ENCODE measurements around the gene SLC2A13. TPM values are rescaled to one million over a fixed set of nuclear protein-coding genes. Genes with fewer than 3 reads are reported as not detected.
A peak's percentile ranks its signal among the peaks of the same experiment; 100 is the strongest.
"Not testable (repeated sequence)": the region's sequence is repeated elsewhere in the genome, so short reads cannot be mapped to it uniquely, and the experiment has no call there.

SLC2A13 gene
- total and polyA plus RNA-seq, 2 donors: 8.5 to 36.7 TPM

- WGBS: 82% methylated on average over 1 of the region's 1 CpG
Observed at GRCh38 chr12:39935275-39935674, 170.6 kb downstream of the SLC2A13 start.

GRCh38 chr12:39931857-39932256 lies 174.0 kb downstream of the SLC2A13 start:
- H3K4me3 ChIP-seq (ENCODE audit: low read depth, low read length): no peak overlapping the region
- DNase-seq (ENCODE audit: extremely low spot score): no peak
- H3K36me3 ChIP-seq (ENCODE audit: insufficient read depth): no peaks in the 10 kb centered on the region
- no peak overlapping the region for H3K27ac ChIP-seq (ENCODE audit: low read depth)
- no peaks in the 10 kb centered on the region for H3K4me1 ChIP-seq (ENCODE audit: insufficient read depth)

More at GRCh38 chr12:39935275-39935674, 170.6 kb downstream of the SLC2A13 start:
- Histone ChIP-seq H3K36me3 (ENCODE audit: insufficient read depth) (no peaks in the 10 kb centered on the region), H3K4me3 (ENCODE audit: low read depth, low read length) (no peak overlapping the region), H3K4me1 (ENCODE audit: insufficient read depth) (no peaks in the 10 kb centered on the region), H3K27ac (ENCODE audit: low read depth) (no peak overlapping the region)
- DNase-seq (ENCODE audit: extremely low spot score): no peak

DNA sequence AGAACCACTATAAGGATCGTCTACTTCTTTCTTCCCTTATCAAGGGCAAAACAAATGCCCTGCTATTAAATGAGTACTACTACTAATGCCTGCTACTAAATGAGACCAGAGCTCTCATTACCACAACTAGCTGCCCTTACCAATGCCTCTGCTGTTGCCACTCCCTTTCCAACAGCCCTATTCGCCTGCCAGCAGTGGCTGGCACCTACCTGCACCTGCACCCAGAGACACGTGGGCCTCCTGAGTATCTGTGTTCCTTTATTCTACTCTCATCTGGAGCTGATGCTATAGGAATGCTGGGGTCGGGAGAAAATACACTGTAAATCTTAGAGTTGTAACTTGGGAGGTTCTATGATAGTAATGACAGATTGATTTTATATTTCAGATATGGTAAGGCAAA lies 174.7 kb downstream of the SLC2A13 start:
- 78% methylated on average over 4 of the region's 4 CpGs for WGBS
- no peak for DNase-seq (ENCODE audit: extremely low spot score)
- Histone ChIP-seq H3K36me3 (ENCODE audit: insufficient read depth) (no peaks in the 10 kb centered on the region), H3K4me1 (ENCODE audit: insufficient read depth) (no peaks in the 10 kb centered on the region), H3K27ac (ENCODE audit: low read depth) (no peak overlapping the region), H3K4me3 (ENCODE audit: low read depth, low read length) (no peak overlapping the region)

DNA sequence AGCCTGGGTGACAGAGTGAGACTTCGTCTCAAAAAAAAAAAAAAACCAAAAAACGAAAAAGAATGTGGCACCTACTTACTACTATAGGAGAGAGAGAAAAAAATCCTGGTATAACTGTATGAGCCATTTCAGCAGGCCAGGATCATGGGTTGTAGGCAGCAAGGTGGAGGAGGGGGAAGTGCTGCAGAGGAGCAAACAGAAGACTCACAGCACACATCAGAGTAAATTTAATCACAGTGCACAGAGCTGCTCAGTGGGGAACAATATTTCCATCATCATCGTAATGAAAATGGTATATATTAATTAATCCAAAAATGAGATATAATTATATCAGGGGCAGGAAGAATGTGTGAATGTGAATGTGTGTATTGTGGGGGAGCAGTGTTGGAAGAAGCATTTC lies 175.8 kb downstream of the SLC2A13 start:
- WGBS: 84% methylated on average over 3 of the region's 3 CpGs
- Histone ChIP-seq H3K4me1 (ENCODE audit: insufficient read depth) (no peaks in the 10 kb centered on the region), H3K4me3 (ENCODE audit: low read depth, low read length) (no peak overlapping the region), H3K27ac (ENCODE audit: low read depth) (no peak overlapping the region), H3K36me3 (ENCODE audit: insufficient read depth) (no peaks in the 10 kb centered on the region)
- DNase-seq (ENCODE audit: extremely low spot score): no peak

DNA sequence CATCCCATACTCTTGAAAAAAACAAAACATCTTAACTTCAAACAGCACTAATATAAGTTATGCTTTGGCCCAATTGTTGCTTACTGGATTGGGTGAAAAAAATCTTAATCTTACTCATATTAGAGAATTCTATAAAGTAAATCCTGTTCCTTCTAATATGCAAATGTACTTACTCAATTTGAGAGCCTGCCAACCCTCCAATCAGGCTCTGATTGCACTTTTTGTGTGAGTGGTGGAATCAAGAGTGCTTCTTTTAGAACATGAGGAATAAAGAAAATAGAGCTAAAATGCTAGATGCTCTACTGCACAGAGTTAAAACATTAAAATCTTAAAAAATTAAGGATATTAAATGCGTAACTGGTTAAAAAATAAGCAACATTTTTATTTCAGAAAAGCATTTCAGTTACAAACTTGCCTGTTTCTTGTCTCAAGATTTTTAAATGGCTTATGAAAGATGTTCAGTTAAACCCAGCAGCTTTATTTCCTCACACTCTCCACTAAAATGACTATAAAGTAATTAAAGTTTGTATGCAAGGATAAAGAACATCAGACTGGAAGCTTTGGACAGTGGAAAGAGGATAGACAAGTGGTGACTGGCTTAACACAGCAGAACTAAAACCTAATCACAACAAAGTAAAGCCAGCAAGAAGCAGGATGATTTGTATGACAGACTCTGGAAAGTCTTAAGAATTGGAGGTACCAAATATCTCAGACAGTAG lies 177.5 kb downstream of the SLC2A13 start:
- H3K4me1 ChIP-seq (ENCODE audit: insufficient read depth): no peaks in the 10 kb centered on the region
- no peak overlapping the region for H3K4me3 ChIP-seq (ENCODE audit: low read depth, low read length)
- DNase-seq (ENCODE audit: extremely low spot score): no peak
- H3K27ac ChIP-seq (ENCODE audit: low read depth): no peak overlapping the region
- no peaks in the 10 kb centered on the region for H3K36me3 ChIP-seq (ENCODE audit: insufficient read depth)
- 97% methylated on average over 1 of the region's 1 CpG for WGBS

DNA sequence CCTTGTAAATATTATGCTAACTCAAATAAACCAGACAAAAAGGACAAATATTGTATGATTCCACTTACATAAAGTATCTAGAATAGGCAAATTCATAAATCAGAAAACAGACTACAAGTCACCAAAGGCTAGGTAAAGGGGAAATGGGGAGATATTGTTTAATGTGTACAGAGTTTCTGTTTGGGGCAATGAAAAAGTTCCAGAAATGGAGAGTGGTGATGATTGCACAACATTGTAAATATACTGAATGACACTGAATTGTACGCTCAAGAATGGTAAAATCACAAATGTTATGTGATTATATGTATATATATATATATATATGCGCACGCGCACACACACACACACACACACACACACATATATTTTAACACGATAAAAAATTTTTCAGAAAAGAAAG lies 182.5 kb downstream of the SLC2A13 start:
- Histone ChIP-seq H3K4me3 (ENCODE audit: low read depth, low read length) (no peak overlapping the region), H3K36me3 (ENCODE audit: insufficient read depth) (no peaks in the 10 kb centered on the region), H3K27ac (ENCODE audit: low read depth) (no peak overlapping the region), H3K4me1 (ENCODE audit: insufficient read depth) (no peaks in the 10 kb centered on the region)
- 75% methylated on average over 5 of the region's 5 CpGs for WGBS
- no peak for DNase-seq (ENCODE audit: extremely low spot score)

DNA sequence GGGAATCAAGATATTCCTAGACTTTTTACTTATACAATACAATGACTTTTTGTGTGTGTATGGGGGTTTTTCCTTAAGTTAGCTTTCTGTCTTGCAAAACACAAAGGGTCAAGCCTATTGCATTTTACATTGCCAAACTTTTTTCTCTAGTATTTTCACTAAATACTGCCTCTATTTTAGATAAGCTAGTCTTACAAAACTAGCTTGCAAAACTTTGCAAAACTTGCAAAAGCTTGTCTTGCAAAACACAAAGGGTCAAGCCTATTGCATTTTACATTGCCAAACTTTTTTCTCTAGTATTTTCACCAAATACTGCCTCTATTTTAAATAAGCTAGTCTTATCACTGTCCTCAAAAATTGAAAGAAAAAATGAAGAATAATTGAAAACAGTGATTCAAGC lies 183.3 kb downstream of the SLC2A13 start:
- not testable (repeated sequence) for DNase-seq (ENCODE audit: extremely low spot score); H3K27ac ChIP-seq (ENCODE audit: low read depth); H3K36me3 ChIP-seq (ENCODE audit: insufficient read depth); H3K4me1 ChIP-seq (ENCODE audit: insufficient read depth); H3K4me3 ChIP-seq (ENCODE audit: low read depth, low read length)

DNA sequence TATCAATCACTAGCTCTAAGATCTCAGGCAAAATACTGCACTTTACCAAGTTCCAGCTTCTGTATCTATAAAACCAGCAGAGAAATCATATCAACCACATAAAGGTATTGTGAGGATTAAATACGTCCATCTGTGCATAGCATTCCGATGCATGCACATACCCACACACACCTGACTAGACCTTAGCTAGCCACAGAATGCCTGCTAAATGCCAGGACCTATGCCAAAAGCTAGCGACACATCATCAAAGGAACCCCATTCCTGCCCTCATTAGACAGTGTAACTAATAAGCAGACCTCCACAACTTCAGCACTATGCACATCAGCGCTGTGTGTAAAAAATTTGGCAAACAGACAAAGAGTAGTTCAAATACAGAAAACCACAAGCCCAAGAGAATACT lies 185.2 kb downstream of the SLC2A13 start:
- Histone ChIP-seq H3K36me3 (ENCODE audit: insufficient read depth) (no peaks in the 10 kb centered on the region), H3K4me3 (ENCODE audit: low read depth, low read length) (no peak overlapping the region), H3K27ac (ENCODE audit: low read depth) (no peak overlapping the region), H3K4me1 (ENCODE audit: insufficient read depth) (no peaks in the 10 kb centered on the region)
- DNase-seq (ENCODE audit: extremely low spot score): no peak
- WGBS: 98% methylated on average over 4 of the region's 4 CpGs

- 96% methylated on average over 4 of the region's 4 CpGs for WGBS
- H3K4me1 ChIP-seq (ENCODE audit: insufficient read depth): no peaks in the 10 kb centered on the region
- DNase-seq (ENCODE audit: extremely low spot score): no peak
- H3K27ac ChIP-seq (ENCODE audit: low read depth): no peak overlapping the region
- H3K36me3 ChIP-seq (ENCODE audit: insufficient read depth): no peaks in the 10 kb centered on the region
- H3K4me3 ChIP-seq (ENCODE audit: low read depth, low read length): no peak overlapping the region
Observed at GRCh38 chr12:39920222-39920621, 185.7 kb downstream of the SLC2A13 start.

DNA sequence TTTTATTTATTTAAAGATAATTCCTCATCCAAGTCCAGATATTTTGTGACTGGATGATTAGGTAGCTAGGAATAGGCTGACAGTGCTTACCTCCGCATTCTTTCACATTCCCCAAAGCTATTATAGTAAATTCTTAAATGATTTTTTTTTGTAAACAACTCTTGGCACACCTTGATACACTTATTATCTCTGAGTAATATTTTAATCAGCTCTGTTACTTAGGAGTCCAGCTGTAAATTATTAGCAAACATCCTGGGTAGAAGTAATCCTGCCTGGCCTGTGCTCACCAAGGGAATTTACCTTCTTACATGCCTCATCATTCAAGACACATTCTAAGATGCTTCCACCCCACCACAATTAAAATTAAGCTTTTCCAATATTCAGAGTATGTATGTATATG lies 186.1 kb downstream of the SLC2A13 start:
- 100% methylated on average over 1 of the region's 1 CpG for WGBS
- no peak overlapping the region for H3K27ac ChIP-seq (ENCODE audit: low read depth)
- no peaks in the 10 kb centered on the region for H3K4me1 ChIP-seq (ENCODE audit: insufficient read depth)
- no peak overlapping the region for H3K4me3 ChIP-seq (ENCODE audit: low read depth, low read length)
- no peak for DNase-seq (ENCODE audit: extremely low spot score)
- no peaks in the 10 kb centered on the region for H3K36me3 ChIP-seq (ENCODE audit: insufficient read depth)

DNA sequence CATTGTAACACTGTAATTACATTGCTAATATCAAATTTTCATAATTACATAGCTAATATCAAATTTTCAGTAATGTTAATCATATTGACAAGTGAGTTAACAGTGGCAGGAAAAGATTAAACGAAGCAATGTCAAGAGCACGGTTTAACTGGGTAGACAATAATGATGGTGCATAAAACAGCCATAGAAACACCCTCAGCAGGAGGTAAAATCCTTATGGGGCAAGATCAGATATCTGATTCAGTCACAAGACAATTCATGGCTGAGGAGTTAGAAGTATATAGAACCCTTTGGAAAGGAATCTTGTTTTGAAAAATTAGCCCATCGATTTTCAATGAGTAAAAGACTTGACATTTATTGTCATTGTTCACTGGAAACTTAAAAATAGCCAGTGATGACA lies 190.6 kb downstream of the SLC2A13 start:
- Histone ChIP-seq H3K4me3 (ENCODE audit: low read depth, low read length) (no peak overlapping the region), H3K4me1 (ENCODE audit: insufficient read depth) (no peaks in the 10 kb centered on the region), H3K27ac (ENCODE audit: low read depth) (no peak overlapping the region), H3K36me3 (ENCODE audit: insufficient read depth) (no peaks in the 10 kb centered on the region)
- 83% methylated on average over 3 of the region's 3 CpGs for WGBS
- no peak for DNase-seq (ENCODE audit: extremely low spot score)

GRCh38 chr12:39912211-39912980 lies 193.5 kb downstream of the SLC2A13 start:
- peak overlapping the region; percentile 10 for H3K27ac ChIP-seq (ENCODE audit: low read depth)
- DNase-seq (ENCODE audit: extremely low spot score): no peak
- H3K36me3 ChIP-seq (ENCODE audit: insufficient read depth): no peaks in the 10 kb centered on the region
- WGBS: 68% methylated on average over 7 of the region's 7 CpGs
- H3K4me3 ChIP-seq (ENCODE audit: low read depth, low read length): no peak overlapping the region
- no peaks in the 10 kb centered on the region for H3K4me1 ChIP-seq (ENCODE audit: insufficient read depth)

DNA sequence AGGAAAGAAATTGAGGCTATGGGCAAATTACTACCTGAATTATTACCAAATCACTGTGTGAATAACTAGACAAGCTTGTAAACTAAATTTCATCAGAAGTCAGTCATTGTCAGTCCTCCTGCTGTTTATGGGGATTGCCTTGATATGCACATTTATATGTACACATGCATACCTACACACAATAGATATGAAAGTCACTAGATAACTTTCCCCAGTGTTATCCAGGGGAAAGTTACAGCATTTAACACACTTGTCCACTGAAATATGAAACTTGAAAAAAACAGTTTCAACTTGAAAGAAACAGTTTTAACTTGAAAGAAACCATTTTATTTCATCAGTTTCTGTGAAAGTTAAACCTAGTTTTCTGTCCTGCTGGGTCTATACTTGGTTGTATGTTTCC lies 199.6 kb downstream of the SLC2A13 start:
- H3K27ac ChIP-seq (ENCODE audit: low read depth): no peak overlapping the region
- no peak overlapping the region for H3K4me3 ChIP-seq (ENCODE audit: low read depth, low read length)
- H3K4me1 ChIP-seq (ENCODE audit: insufficient read depth): no peaks in the 10 kb centered on the region
- no peak for DNase-seq (ENCODE audit: extremely low spot score)
- H3K36me3 ChIP-seq (ENCODE audit: insufficient read depth): no peaks in the 10 kb centered on the region

- no peak overlapping the region for H3K27ac ChIP-seq (ENCODE audit: low read depth)
- H3K4me3 ChIP-seq (ENCODE audit: low read depth, low read length): no peak overlapping the region
- WGBS: 22% methylated on average over 1 of the region's 1 CpG
- DNase-seq (ENCODE audit: extremely low spot score): peak; percentile 10
- H3K36me3 ChIP-seq (ENCODE audit: insufficient read depth): no peaks in the 10 kb centered on the region
- no peaks in the 10 kb centered on the region for H3K4me1 ChIP-seq (ENCODE audit: insufficient read depth)
Observed at GRCh38 chr12:39905152-39905551, 200.7 kb downstream of the SLC2A13 start.
